GM12864 (cell line): Measurements from ENCODE around the gene MTHFD1.

Source experiments
- DNase-seq: peaks from one replicate; pipeline ENCODE4 v3.0.0-alpha.2; 2011; ENCODE audit warnings: low read depth
- H3K4me3 ChIP-seq: 2 replicates; pipeline ENCODE4 v1.5.1; 2011; ENCODE audit warnings: mild to moderate bottlenecking, low read depth, low read length, control low read depth
- CTCF ChIP-seq: IDR thresholded peaks from 2 replicates; pipeline ENCODE4 v1.5.1; 2011; ENCODE audit warnings: low read depth, mild to moderate bottlenecking, moderate library complexity, low read length, control low read depth, inconsistent platforms; ENCODE audit errors: missing control alignments

MTHFD1 gene

GRCh38 chr14:64417771-64418125, 29.6 kb downstream of the MTHFD1 start:
- H3K4me3 ChIP-seq: no peak overlapping the region
- no peak for TF ChIP-seq CTCF
- no peak for DNase-seq

- DNase-seq: no peak
- H3K4me3 ChIP-seq: no peak overlapping the region
- TF ChIP-seq CTCF: no peak
Measured at GRCh38 chr14:64419003-64419402, 30.9 kb downstream of the MTHFD1 start.

GRCh38 chr14:64421166-64421565, 33.0 kb downstream of the MTHFD1 start:
- H3K4me3 ChIP-seq: no peak overlapping the region
- no peak for TF ChIP-seq CTCF
- DNase-seq: no peak

GRCh38 chr14:64422005-64422404, 33.9 kb downstream of the MTHFD1 start:
- no peak for DNase-seq
- H3K4me3 ChIP-seq: no peak overlapping the region
- no peak for TF ChIP-seq CTCF

- DNase-seq: no peak
- H3K4me3 ChIP-seq: no peak overlapping the region; the same call in 1 of the 2 replicates
- TF ChIP-seq CTCF: no peak
Measured at GRCh38 chr14:64422756-64423155, 34.6 kb downstream of the MTHFD1 start.

GRCh38 chr14:64423987-64424386, 35.8 kb downstream of the MTHFD1 start:
- no peak for TF ChIP-seq CTCF
- DNase-seq: no peak
- no peak overlapping the region for H3K4me3 ChIP-seq

GRCh38 chr14:64434528-64434927, 46.4 kb downstream of the MTHFD1 start:
- no peak overlapping the region for H3K4me3 ChIP-seq
- no peak for DNase-seq
- TF ChIP-seq CTCF: no peak
